Panc1 (cell line): ENCODE measurements around the gene GPD2.

Experiments used
- POLR2AphosphoS5 ChIP-seq: IDR thresholded peaks from 2 replicates; pipeline ENCODE4 v1.6.1; 2012; ENCODE audit warnings: mild to moderate bottlenecking, low read depth, low read length, moderate library complexity
- TF ChIP-seq, protein P1 (sequence below): fragments of 450-650 bp; IDR thresholded peaks from 2 replicates; pipeline ENCODE4 v1.5.1; 2017; ENCODE audit warnings: mild to moderate bottlenecking
- TF ChIP-seq, protein P2 (sequence below), 2 experiments: IDR thresholded peaks; 2 replicates each; pipeline ENCODE4 v1.6.1; 2011 to 2012; ENCODE audit warnings: low read depth in 2 of 2, control low read depth in 1 of 2, low read length in 1 of 2, mild to moderate bottlenecking in 1 of 2, moderate library complexity in 1 of 2; ENCODE audit not compliant: insufficient read depth in 1 of 2

DNA sequence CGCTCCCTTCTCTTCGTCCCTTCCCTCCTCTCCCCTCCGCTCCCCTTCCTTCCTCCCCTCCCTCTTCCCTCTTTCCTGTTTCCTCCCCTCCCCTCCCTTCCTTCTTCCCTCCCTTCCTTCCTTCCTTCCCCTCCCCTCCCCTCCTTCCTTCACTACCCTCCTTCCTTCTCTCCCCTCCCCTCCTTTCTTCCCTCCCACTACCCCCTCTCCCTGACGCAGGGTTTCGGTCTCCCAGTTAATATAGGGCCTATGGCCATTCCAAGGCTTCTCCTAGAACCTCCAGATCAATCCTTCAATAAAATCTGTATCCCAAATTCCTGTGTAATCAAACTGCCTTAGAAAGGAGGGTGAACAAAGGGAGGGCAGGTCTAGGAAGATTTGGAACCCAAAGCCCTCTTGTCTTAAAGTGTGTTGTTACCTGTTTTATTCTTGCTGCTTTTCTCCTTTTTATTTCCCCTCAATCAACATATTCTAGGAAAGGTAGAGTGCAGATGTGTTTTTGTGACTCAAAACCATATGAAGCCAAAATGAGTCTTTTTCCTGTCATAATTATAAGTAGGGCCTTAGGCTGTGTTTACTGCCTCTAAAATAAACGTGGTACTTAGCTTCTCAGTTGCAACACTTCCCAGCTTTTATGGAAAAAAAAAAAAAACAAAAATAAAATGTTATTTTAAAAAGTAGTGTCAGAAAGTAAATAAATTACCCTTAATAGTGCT is 53.7 kb downstream of the GPD2 start:
- TF ChIP-seq, protein P1, sequence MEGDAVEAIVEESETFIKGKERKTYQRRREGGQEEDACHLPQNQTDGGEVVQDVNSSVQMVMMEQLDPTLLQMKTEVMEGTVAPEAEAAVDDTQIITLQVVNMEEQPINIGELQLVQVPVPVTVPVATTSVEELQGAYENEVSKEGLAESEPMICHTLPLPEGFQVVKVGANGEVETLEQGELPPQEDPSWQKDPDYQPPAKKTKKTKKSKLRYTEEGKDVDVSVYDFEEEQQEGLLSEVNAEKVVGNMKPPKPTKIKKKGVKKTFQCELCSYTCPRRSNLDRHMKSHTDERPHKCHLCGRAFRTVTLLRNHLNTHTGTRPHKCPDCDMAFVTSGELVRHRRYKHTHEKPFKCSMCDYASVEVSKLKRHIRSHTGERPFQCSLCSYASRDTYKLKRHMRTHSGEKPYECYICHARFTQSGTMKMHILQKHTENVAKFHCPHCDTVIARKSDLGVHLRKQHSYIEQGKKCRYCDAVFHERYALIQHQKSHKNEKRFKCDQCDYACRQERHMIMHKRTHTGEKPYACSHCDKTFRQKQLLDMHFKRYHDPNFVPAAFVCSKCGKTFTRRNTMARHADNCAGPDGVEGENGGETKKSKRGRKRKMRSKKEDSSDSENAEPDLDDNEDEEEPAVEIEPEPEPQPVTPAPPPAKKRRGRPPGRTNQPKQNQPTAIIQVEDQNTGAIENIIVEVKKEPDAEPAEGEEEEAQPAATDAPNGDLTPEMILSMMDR, result no peak
- TF ChIP-seq POLR2AphosphoS5, result no peak
- TF ChIP-seq, protein P2, sequence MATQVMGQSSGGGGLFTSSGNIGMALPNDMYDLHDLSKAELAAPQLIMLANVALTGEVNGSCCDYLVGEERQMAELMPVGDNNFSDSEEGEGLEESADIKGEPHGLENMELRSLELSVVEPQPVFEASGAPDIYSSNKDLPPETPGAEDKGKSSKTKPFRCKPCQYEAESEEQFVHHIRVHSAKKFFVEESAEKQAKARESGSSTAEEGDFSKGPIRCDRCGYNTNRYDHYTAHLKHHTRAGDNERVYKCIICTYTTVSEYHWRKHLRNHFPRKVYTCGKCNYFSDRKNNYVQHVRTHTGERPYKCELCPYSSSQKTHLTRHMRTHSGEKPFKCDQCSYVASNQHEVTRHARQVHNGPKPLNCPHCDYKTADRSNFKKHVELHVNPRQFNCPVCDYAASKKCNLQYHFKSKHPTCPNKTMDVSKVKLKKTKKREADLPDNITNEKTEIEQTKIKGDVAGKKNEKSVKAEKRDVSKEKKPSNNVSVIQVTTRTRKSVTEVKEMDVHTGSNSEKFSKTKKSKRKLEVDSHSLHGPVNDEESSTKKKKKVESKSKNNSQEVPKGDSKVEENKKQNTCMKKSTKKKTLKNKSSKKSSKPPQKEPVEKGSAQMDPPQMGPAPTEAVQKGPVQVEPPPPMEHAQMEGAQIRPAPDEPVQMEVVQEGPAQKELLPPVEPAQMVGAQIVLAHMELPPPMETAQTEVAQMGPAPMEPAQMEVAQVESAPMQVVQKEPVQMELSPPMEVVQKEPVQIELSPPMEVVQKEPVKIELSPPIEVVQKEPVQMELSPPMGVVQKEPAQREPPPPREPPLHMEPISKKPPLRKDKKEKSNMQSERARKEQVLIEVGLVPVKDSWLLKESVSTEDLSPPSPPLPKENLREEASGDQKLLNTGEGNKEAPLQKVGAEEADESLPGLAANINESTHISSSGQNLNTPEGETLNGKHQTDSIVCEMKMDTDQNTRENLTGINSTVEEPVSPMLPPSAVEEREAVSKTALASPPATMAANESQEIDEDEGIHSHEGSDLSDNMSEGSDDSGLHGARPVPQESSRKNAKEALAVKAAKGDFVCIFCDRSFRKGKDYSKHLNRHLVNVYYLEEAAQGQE (IDR thresholded peaks at IDR 0.05; ENCODE audit: insufficient read depth in 1 of 2, low read depth in 2 of 2, low read length in 1 of 2), result no peak
